Stimulated activated CD4-positive, alpha-beta T cell treated with anti-CD3 and anti-CD28 coated beads, Interleukin-12 subunit alpha, Interleukin-12 subunit beta, amount 100 ng/mL, for 4 hours (primary cell): Measurements from ENCODE around the gene PDHX.

Experiments
- DNase-seq: peaks from one replicate; pipeline ENCODE4 v3.0.0-alpha.2; 2020

Gene PDHX

GRCh38 chr11:34996958-34997357, 80.5 kb downstream of the PDHX start:
- DNase-seq: no peak

GRCh38 chr11:34997952-34998528, 81.6 kb downstream of the PDHX start:
- no peak for DNase-seq

- no peak for DNase-seq
Observed at GRCh38 chr11:34999453-34999852, 83.0 kb downstream of the PDHX start.

- no peak for DNase-seq
Observed at GRCh38 chr11:35003186-35003585, 86.8 kb downstream of the PDHX start.

GRCh38 chr11:35003658-35004057, 87.2 kb downstream of the PDHX start:
- no peak for DNase-seq

- no peak for DNase-seq
Observed at GRCh38 chr11:35005141-35005780, 88.8 kb downstream of the PDHX start.

GRCh38 chr11:35006389-35007128, 90.1 kb downstream of the PDHX start:
- DNase-seq: no peak

- no peak for DNase-seq
Observed at GRCh38 chr11:35007277-35007676, 90.9 kb downstream of the PDHX start.

GRCh38 chr11:35009191-35009943, 92.9 kb downstream of the PDHX start:
- no peak for DNase-seq

GRCh38 chr11:35009944-35010342, 93.5 kb downstream of the PDHX start:
- DNase-seq: no peak

- DNase-seq: no peak
Observed at GRCh38 chr11:35010654-35011053, 94.2 kb downstream of the PDHX start.

GRCh38 chr11:35011389-35011788, 95.0 kb downstream of the PDHX start:
- DNase-seq: no peak

GRCh38 chr11:35011944-35012343, 95.5 kb downstream of the PDHX start:
- DNase-seq: no peak

- no peak for DNase-seq
Observed at GRCh38 chr11:35012467-35013191, 96.2 kb downstream of the PDHX start.

- DNase-seq: no peak
Observed at GRCh38 chr11:35013514-35014233, 97.3 kb downstream of the PDHX start.

- no peak for DNase-seq
Observed at GRCh38 chr11:35014346-35014745, 97.9 kb downstream of the PDHX start.

GRCh38 chr11:35015621-35016387, 99.4 kb downstream of the PDHX start:
- no peak for DNase-seq

GRCh38 chr11:35016916-35017315, 100.5 kb downstream of the PDHX start:
- DNase-seq: no peak

- DNase-seq: no peak
Observed at GRCh38 chr11:35017528-35018342, 101.3 kb downstream of the PDHX start.

GRCh38 chr11:35021589-35021988, 105.2 kb downstream of the PDHX start:
- no peak for DNase-seq
